H9 (cell line): ENCODE data around the gene GGACT. TPM values are rescaled to one million over a fixed set of nuclear protein-coding genes. Genes with fewer than 3 reads are reported as not detected.

Experiments
- DNase-seq: peaks from one replicate; pipeline ENCODE4 v3.0.0-alpha.2; 2017
- H2AFZ ChIP-seq: one replicate; pipeline ENCODE4 v1.6.1; 2013; ENCODE audit warnings: mild to moderate bottlenecking, low read length, control low read depth, moderate library complexity
- H2AK5ac ChIP-seq: 2 replicates; pipeline ENCODE4 v1.6.1; 2013; ENCODE audit warnings: low read length, control low read depth, mixed read lengths; ENCODE audit not compliant: insufficient read length
- H2BK120ac ChIP-seq: one replicate; pipeline ENCODE4 v1.6.1; 2013; ENCODE audit warnings: low read depth, mild to moderate bottlenecking, low read length, control low read depth, inconsistent platforms; ENCODE audit not compliant: poor library complexity, severe bottlenecking
- H2BK12ac ChIP-seq: 2 replicates; pipeline ENCODE4 v1.6.1; 2013; ENCODE audit warnings: low read length, control low read depth, mixed read lengths, low read depth; ENCODE audit not compliant: insufficient read length
- H2BK15ac ChIP-seq: 2 replicates; pipeline ENCODE4 v1.6.1; 2013; ENCODE audit warnings: low read depth, low read length, control low read depth
- H2BK20ac ChIP-seq: one replicate; pipeline ENCODE4 v1.6.1; 2013; ENCODE audit warnings: low read depth, mild to moderate bottlenecking, low read length, control low read depth, inconsistent platforms; ENCODE audit not compliant: poor library complexity, severe bottlenecking
- H2BK5ac ChIP-seq: 2 replicates; pipeline ENCODE4 v1.6.1; 2013; ENCODE audit warnings: low read length, control low read depth, mixed read lengths; ENCODE audit not compliant: insufficient read length
- H3K14ac ChIP-seq: 2 replicates; pipeline ENCODE4 v1.6.1; 2013; ENCODE audit warnings: low read length, control low read depth; ENCODE audit not compliant: insufficient read depth
- H3K18ac ChIP-seq: 2 replicates; pipeline ENCODE4 v1.6.1; 2013; ENCODE audit warnings: low read depth, mild to moderate bottlenecking, mixed read lengths, low read length, control low read depth; ENCODE audit not compliant: insufficient read length
- H3K23ac ChIP-seq: 2 replicates; pipeline ENCODE4 v1.6.1; 2013; ENCODE audit warnings: low read length, control low read depth, mixed read lengths, low read depth; ENCODE audit not compliant: insufficient read length
- H3K23me2 ChIP-seq: 2 replicates; pipeline ENCODE4 v1.6.1; 2013; ENCODE audit warnings: low read depth, mild to moderate bottlenecking, mixed read lengths, low read length, control low read depth; ENCODE audit not compliant: insufficient read length, poor library complexity, severe bottlenecking
- H3K27ac ChIP-seq: 2 replicates; pipeline ENCODE4 v1.5.1; 2013; ENCODE audit warnings: low read length, control low read depth, mixed read lengths, low read depth; ENCODE audit not compliant: insufficient read length
- H3K27me3 ChIP-seq: 2 replicates; pipeline ENCODE4 v1.6.1; 2013; ENCODE audit warnings: low read length, control low read depth, inconsistent platforms; ENCODE audit not compliant: insufficient read depth
- H3K4ac ChIP-seq: 2 replicates; pipeline ENCODE4 v1.6.1; 2013; ENCODE audit warnings: low read depth, mild to moderate bottlenecking, control low read depth, inconsistent platforms, low read length, moderate library complexity
- H3K4me1 ChIP-seq: 2 replicates; pipeline ENCODE4 v1.6.1; 2013; ENCODE audit warnings: low read length, control low read depth, inconsistent platforms; ENCODE audit not compliant: insufficient read depth
- H3K4me2 ChIP-seq: 2 replicates; pipeline ENCODE4 v1.6.1; 2013; ENCODE audit warnings: low read length, control low read depth, mixed read lengths; ENCODE audit not compliant: insufficient read length, insufficient read depth
- H3K56ac ChIP-seq: 2 replicates; pipeline ENCODE4 v1.6.1; 2013; ENCODE audit warnings: low read depth, mild to moderate bottlenecking, mixed read lengths, low read length, control low read depth; ENCODE audit not compliant: insufficient read length
- H3K79me1 ChIP-seq: 2 replicates; pipeline ENCODE4 v1.6.1; 2013; ENCODE audit warnings: low read depth, mild to moderate bottlenecking, moderate library complexity, low read length, control low read depth, inconsistent platforms; ENCODE audit not compliant: insufficient read depth, poor library complexity, severe bottlenecking
- H3K79me2 ChIP-seq: 2 replicates; pipeline ENCODE4 v1.6.1; 2013; ENCODE audit warnings: low read length, control low read depth, inconsistent platforms; ENCODE audit not compliant: insufficient read depth
- H3K9ac ChIP-seq: 2 replicates; pipeline ENCODE4 v1.6.1; 2013; ENCODE audit warnings: low read length, control low read depth, mixed read lengths; ENCODE audit not compliant: insufficient read length; ENCODE audit errors: extremely low read depth
- H3K9me3 ChIP-seq: one replicate; pipeline ENCODE4 v1.6.1; 2013; ENCODE audit warnings: low read depth, low read length, inconsistent platforms; ENCODE audit not compliant: control insufficient read depth
- H3T11ph ChIP-seq: one replicate; pipeline ENCODE4 v1.6.1; 2013; ENCODE audit warnings: mild to moderate bottlenecking, low read length, control low read depth, inconsistent platforms
- H4K20me1 ChIP-seq: one replicate; pipeline ENCODE4 v1.6.1; 2013; ENCODE audit not compliant: control insufficient read depth, insufficient read length, insufficient read depth
- H4K5ac ChIP-seq: 2 replicates; pipeline ENCODE4 v1.6.1; 2013; ENCODE audit warnings: low read depth, mild to moderate bottlenecking, mixed read lengths, low read length, control low read depth; ENCODE audit not compliant: insufficient read length
- H4K8ac ChIP-seq: replicated peaks from 2 replicates; pipeline ENCODE4 v1.6.1; 2013; ENCODE audit warnings: low read length, control low read depth, mixed read lengths, low read depth; ENCODE audit not compliant: insufficient read length
- H4K91ac ChIP-seq: 2 replicates; pipeline ENCODE4 v1.6.1; 2013; ENCODE audit warnings: low read depth, mild to moderate bottlenecking, moderate library complexity, mixed read lengths, low read length, control low read depth; ENCODE audit not compliant: insufficient read length
- H3K27ac Mint-ChIP-seq, 3 experiments: 2 replicates in 2 of 3; 3 replicates in 1 of 3; pipeline ENCODE4 v1.8.0; 2020 to 2021; ENCODE audit warnings: mixed read lengths in 3 of 3, mild to moderate bottlenecking in 1 of 3, moderate library complexity in 1 of 3
- H3K27me3 Mint-ChIP-seq: 2 replicates; pipeline ENCODE4 v1.8.0; 2021; ENCODE audit warnings: low read depth, mild to moderate bottlenecking, moderate library complexity, mixed read lengths
- H3K36me3 Mint-ChIP-seq, 3 experiments: 2 replicates in 2 of 3; 3 replicates in 1 of 3; pipeline ENCODE4 v1.8.0; 2020 to 2021; ENCODE audit warnings: low read depth in 3 of 3, mixed read lengths in 3 of 3; ENCODE audit not compliant: insufficient read depth in 1 of 3
- H3K4me1 Mint-ChIP-seq, 2 experiments: 2 replicates each; pipeline ENCODE4 v1.8.0; 2020; ENCODE audit warnings: mixed read lengths in 2 of 2
- H3K4me3 Mint-ChIP-seq, 2 experiments: 2 replicates in 1 of 2; 3 replicates in 1 of 2; pipeline ENCODE4 v1.8.0; 2020 to 2021; ENCODE audit warnings: mild to moderate bottlenecking in 2 of 2, mixed read lengths in 2 of 2, moderate library complexity in 1 of 2
- H3K9me3 Mint-ChIP-seq, 2 experiments: 2 replicates in 1 of 2; 3 replicates in 1 of 2; pipeline ENCODE4 v1.8.0; 2020; ENCODE audit warnings: mild to moderate bottlenecking in 2 of 2, mixed read lengths in 2 of 2, moderate library complexity in 1 of 2
- CTCF ChIP-seq: fragments of 200-600 bp; sonication (generic); conservative IDR thresholded peaks from 3 replicates; pipeline ENCODE4 v1.8.0; 2021; ENCODE audit warnings: antibody characterized with exemption, mild to moderate bottlenecking
- WGBS: extraction: QIAGEN DNeasy Blood & Tissue Kit; methylation state at CpG from one replicate; pipeline ENCODE4 v1.1.7; 2013; ENCODE audit warnings: missing lambda C conversion rate, low lambda C conversion rate, mixed read lengths; ENCODE audit not compliant: insufficient read length; ENCODE audit errors: extremely low coverage; 5-methylcytosine and 5-hydroxymethylcytosine counted together
- total RNA-seq: library from RNA; stranded (reverse); gene quantifications from 2 replicates; pipeline ENCODE4 v1.2.1, GENCODE V29; 2021

GGACT gene
- total RNA-seq, 1 experiment from 2014 or later: 1.3 TPM

- H3K27ac Mint-ChIP-seq: no peak overlapping the region
- no peak for TF ChIP-seq CTCF
- H2BK20ac ChIP-seq: no peak overlapping the region
- no peak overlapping the region for H3K4me2 ChIP-seq
- H3K56ac ChIP-seq: no peak overlapping the region
- H4K8ac ChIP-seq: no peak overlapping the region
- no peaks in the 10 kb centered on the region; the same call in 1 of the 2 replicates for H3K27me3 Mint-ChIP-seq
- H4K91ac ChIP-seq: no peak overlapping the region
- H4K5ac ChIP-seq: no peak overlapping the region
- H3K79me1 ChIP-seq: no peaks in the 10 kb centered on the region
- no peak overlapping the region for H3K18ac ChIP-seq
- WGBS: no CpG with 5 or more reads among the region's 2 CpGs
- no peak for DNase-seq
- no peak overlapping the region for H3T11ph ChIP-seq
- no peaks in the 10 kb centered on the region for H4K20me1 ChIP-seq
- H3K4me3 Mint-ChIP-seq: no peak overlapping the region
- H3K23me2 ChIP-seq: no peaks in the 10 kb centered on the region
- H2BK12ac ChIP-seq: no peak overlapping the region
- peaks cover 0 to 2% of the 10 kb centered on the region in 2 experiments; a peak in 2 of 4 replicates for H3K4me1 Mint-ChIP-seq
- no peaks in the 10 kb centered on the region for H3K9me3 ChIP-seq
- H3K79me2 ChIP-seq: no peaks in the 10 kb centered on the region
- no peak overlapping the region for H3K4ac ChIP-seq
- H2AFZ ChIP-seq: no peak overlapping the region
- H3K9me3 Mint-ChIP-seq: no peaks in the 10 kb centered on the region
- no peak overlapping the region for H2BK5ac ChIP-seq
- H3K23ac ChIP-seq: no peak overlapping the region
- H2AK5ac ChIP-seq: no peak overlapping the region
- no peak overlapping the region for H2BK120ac ChIP-seq
- H3K9ac ChIP-seq: no peak overlapping the region
- H3K27ac ChIP-seq: no peak overlapping the region
- H3K27me3 ChIP-seq: no peaks in the 10 kb centered on the region; the same call in 1 of the 2 replicates
- no peak overlapping the region for H2BK15ac ChIP-seq
- no peaks in the 10 kb centered on the region for H3K4me1 ChIP-seq
- no peaks in the 10 kb centered on the region; a peak in 1 of 7 replicates for H3K36me3 Mint-ChIP-seq
- H3K14ac ChIP-seq: no peak overlapping the region
Observed at GRCh38 chr13:100596516-100596915, 7.9 kb upstream of the GGACT start.
